Measurements from ENCODE around the gene AUTS2. TPM values are rescaled to one million over a fixed set of nuclear protein-coding genes. Genes with fewer than 3 reads are reported as not detected.

AUTS2 gene
- total and polyA plus RNA-seq, 2 of the 8 experiments (the other 6 are each of a cell fraction or from before 2014, with no cell fraction given): 25.9 to 101 TPM

DNA sequence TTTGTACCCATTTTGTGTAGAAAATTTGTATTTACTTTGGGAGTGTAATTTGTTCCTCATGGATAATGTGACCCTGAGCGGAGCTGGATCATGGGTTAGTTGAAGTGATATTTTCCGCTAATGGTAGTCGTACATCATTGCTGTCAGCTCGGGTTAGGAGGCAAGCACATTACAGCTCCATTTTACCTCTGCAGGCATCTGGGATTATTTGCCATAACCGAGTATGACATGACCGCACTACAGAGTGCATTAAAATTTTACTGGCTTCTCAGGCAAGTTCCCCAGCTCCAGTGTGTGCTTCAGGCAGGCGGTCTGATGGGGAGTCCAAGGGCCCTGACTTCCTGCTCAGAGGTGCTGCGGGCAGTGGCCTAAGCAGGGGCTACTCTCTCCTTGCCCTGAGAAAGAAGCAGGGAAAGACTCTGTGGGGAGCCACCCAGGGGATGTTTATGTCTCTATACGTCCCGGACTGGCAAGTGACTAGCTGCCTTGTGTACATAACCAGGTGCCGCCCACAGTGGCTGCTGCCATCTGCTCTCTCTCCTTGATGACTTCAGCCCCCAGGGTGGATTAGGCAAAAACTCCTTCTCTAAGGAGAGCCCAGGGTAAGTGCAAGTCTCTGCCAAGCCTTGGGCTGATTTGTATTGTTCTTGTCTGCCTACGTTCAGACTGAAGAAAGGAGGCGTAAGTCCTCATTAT, 848.3 kb downstream of the AUTS2 start:
- Histone ChIP-seq H3K9me3 (ENCODE audit: insufficient read depth in 2 of 2, low read depth in 1 of 2, low read length in 1 of 2) (no peaks in the 10 kb centered on the region), H4K91ac (replicated peaks; ENCODE audit: insufficient read length, low read length) (peak overlapping the region; percentile 6), H2AK5ac (ENCODE audit: low read depth, low read length) (no peak overlapping the region), H3K14ac (ENCODE audit: insufficient read length) (no peak overlapping the region), H3K4me2 (ENCODE audit: insufficient read depth in 1 of 2, low read depth in 2 of 2, low read length in 2 of 2) (no peak overlapping the region), H3K36me3 (ENCODE audit: control insufficient read depth in 2 of 4, insufficient read depth in 4 of 4, low read length in 3 of 4) (no peaks in the 10 kb centered on the region), H4K8ac (ENCODE audit: extremely low read depth, insufficient read depth, low read length) (no peak overlapping the region; the same call in 1 of the 2 replicates), H4K5ac (ENCODE audit: insufficient read length, low read depth, low read length) (no peak overlapping the region), H3K79me2 (ENCODE audit: control insufficient read depth in 1 of 2, insufficient read depth in 2 of 2, low read length in 2 of 2) (no peaks in the 10 kb centered on the region), H3K4me3 (ENCODE audit: extremely low read depth in 1 of 4, insufficient read depth in 2 of 4, low read depth in 3 of 4, low read length in 4 of 4) (no peak overlapping the region), H2BK15ac (ENCODE audit: low read length) (no peak overlapping the region), H2BK5ac (ENCODE audit: low read depth, low read length) (no peak overlapping the region), H3K23ac (ENCODE audit: insufficient read length) (peak overlapping the region; percentile 55), H2BK20ac (ENCODE audit: low read length) (no peak overlapping the region), H2BK12ac (ENCODE audit: low read depth, low read length) (no peak overlapping the region), H3K27me3 (replicated peaks in 1 of 4; ENCODE audit: control insufficient read depth in 3 of 4, extremely low read depth in 1 of 4, insufficient read depth in 3 of 4, low read length in 3 of 4) (peaks cover 0 to 2% (median 0%) of the 10 kb centered on the region in 4 experiments; a peak in 2 of 7 replicates), H3K4me1 (replicated peaks in 1 of 4; ENCODE audit: control insufficient read depth in 3 of 4, insufficient read depth in 4 of 4, low read length in 3 of 4) (peaks cover 0 to 5% (median 2%) of the 10 kb centered on the region in 4 experiments; a peak in 4 of 7 replicates), H2BK120ac (replicated peaks; ENCODE audit: low read depth, low read length) (no peak overlapping the region), H3K27ac (ENCODE audit: low read depth, low read length) (no peak overlapping the region), H3K79me1 (ENCODE audit: low read depth, low read length) (no peaks in the 10 kb centered on the region; the same call in 1 of the 2 replicates), H3K4ac (replicated peaks; ENCODE audit: insufficient read length, low read depth, low read length) (no peak overlapping the region), H4K20me1 (replicated peaks in 1 of 2; ENCODE audit: control insufficient read depth in 1 of 2, insufficient read depth in 2 of 2, low read length in 2 of 2) (no peaks in the 10 kb centered on the region), H3K56ac (replicated peaks; ENCODE audit: insufficient read length, low read depth, low read length) (no peak overlapping the region), H3K18ac (ENCODE audit: extremely low read depth, low read length) (no peak overlapping the region), H3K23me2 (ENCODE audit: low read depth, low read length) (no peaks in the 10 kb centered on the region; the same call in 1 of the 2 replicates), H3K9ac (replicated peaks in 1 of 4; ENCODE audit: extremely low read depth in 1 of 4, low read depth in 3 of 4, low read length in 3 of 4) (no peak overlapping the region), H2AFZ (ENCODE audit: low read length) (no peak overlapping the region)
- DNase-seq (ENCODE audit: low read depth in 1 of 2, low spot score in 2 of 2) (no peak), FAIRE-seq (no peak)
- 85% methylated on average over 13 of the region's 13 CpGs; no CpG with 5 or more reads in 1 of the 2 experiments for WGBS, 2 experiments (ENCODE audit: extremely low coverage in 1 of 2, insufficient coverage in 1 of 2, insufficient read length in 1 of 2, insufficient replicate concordance in 2 of 2, low coverage in 1 of 2, low lambda C conversion rate in 2 of 2, missing lambda C conversion rate in 1 of 2)
- ChIA-PET POLR2A (ENCODE audit: partially characterized antibody) (no interaction called here), CTCF (ENCODE audit: partially characterized antibody) (interaction anchor here (1.7 kb wide), 1 partner anchor 46 kb away, joined by 3 read pairs; no protein-coding TSS in a partner anchor)
- TF ChIP-seq RFX5 (IDR thresholded peaks at IDR 0.05; ENCODE audit: borderline replicate concordance, low read depth, low read length) (no peak), TAF7 (optimal IDR thresholded peaks at IDR 0.05; ENCODE audit: borderline replicate concordance, low read depth, low read length) (no peak), SUZ12 (IDR thresholded peaks at IDR 0.05; ENCODE audit: low read length) (no peak), ZNF274 (IDR thresholded peaks at IDR 0.05; ENCODE audit: borderline replicate concordance, extremely low read depth, low read length) (no peak), SAP30 (IDR thresholded peaks at IDR 0.05; ENCODE audit: insufficient read depth, insufficient replicate concordance, low read length) (no peak), JUND (IDR thresholded peaks at IDR 0.05; ENCODE audit: low read length) (no peak), CBX8 (IDR thresholded peaks at IDR 0.05; ENCODE audit: borderline replicate concordance, low read depth, low read length) (no peak)
